A549 (cell line): Measurements from ENCODE around the gene PLD4.

Experiments used
- CEBPB ChIP-seq, 2 experiments: fragments of >200 bp in 1 of 2; sonication (Bioruptor Twin) in 1 of 2; formaldehyde crosslinking in 1 of 2; IDR thresholded peaks; 2 replicates each; pipeline ENCODE4 v1.6.1; 2012 to 2016
- EHMT2 ChIP-seq: fragments of 200-600 bp; sonication (generic); IDR thresholded peaks from 2 replicates; pipeline ENCODE4 v1.6.1; 2016; ENCODE audit warnings: antibody characterized with exemption, low read depth, mild to moderate bottlenecking, moderate library complexity
- ELK1 ChIP-seq: fragments of 150-350 bp; IDR thresholded peaks from 2 replicates; pipeline ENCODE4 v1.6.1; 2014; ENCODE audit warnings: low read depth, mild to moderate bottlenecking, low read length
- EP300 ChIP-seq, 2 experiments: fragments of >200 bp; sonication (Bioruptor Twin); formaldehyde crosslinking; IDR thresholded peaks; 2 replicates in 1 of 2; 3 replicates in 1 of 2; pipeline ENCODE4 v1.6.1; 2016 to 2017
- JUN ChIP-seq, 2 experiments: fragments of >200 bp; sonication (Bioruptor Twin); formaldehyde crosslinking; IDR thresholded peaks; 2 replicates in 1 of 2; 3 replicates in 1 of 2; pipeline ENCODE4 v1.6.1; 2016 to 2017
- JUNB ChIP-seq: fragments of >200 bp; sonication (Bioruptor Twin); formaldehyde crosslinking; IDR thresholded peaks from 2 replicates; pipeline ENCODE4 v1.6.1; 2016
- PBX3 ChIP-seq: IDR thresholded peaks from 2 replicates; pipeline ENCODE4 v1.6.1; 2012
- POLR2A ChIP-seq: IDR thresholded peaks from 2 replicates; pipeline ENCODE4 v1.6.1; 2012; ENCODE audit warnings: mild to moderate bottlenecking, low read length
- RAD21 ChIP-seq, 2 experiments: fragments of >200 bp in 1 of 2; sonication (Bioruptor Twin) in 1 of 2; formaldehyde crosslinking in 1 of 2; IDR thresholded peaks in 1 of 2; conservative IDR thresholded peaks in 1 of 2; 2 replicates in 1 of 2; 3 replicates in 1 of 2; pipeline ENCODE4 v1.6.1; 2012 to 2018; ENCODE audit warnings: inconsistent platforms in 1 of 2
- RCOR1 ChIP-seq: fragments of 150-350 bp; IDR thresholded peaks from 2 replicates; pipeline ENCODE4 v1.6.1; 2014; ENCODE audit warnings: antibody characterized with exemption, low read length, low read depth
- REST ChIP-seq: fragments of 200-600 bp; sonication (generic); IDR thresholded peaks from 2 replicates; pipeline ENCODE4 v1.6.1; 2016; ENCODE audit warnings: antibody characterized with exemption, mild to moderate bottlenecking, moderate library complexity
- TF ChIP-seq, protein P1 (sequence below): fragments of >200 bp; sonication (Bioruptor Twin); formaldehyde crosslinking; IDR thresholded peaks from 3 replicates; pipeline ENCODE4 v1.5.1; 2016

DNA sequence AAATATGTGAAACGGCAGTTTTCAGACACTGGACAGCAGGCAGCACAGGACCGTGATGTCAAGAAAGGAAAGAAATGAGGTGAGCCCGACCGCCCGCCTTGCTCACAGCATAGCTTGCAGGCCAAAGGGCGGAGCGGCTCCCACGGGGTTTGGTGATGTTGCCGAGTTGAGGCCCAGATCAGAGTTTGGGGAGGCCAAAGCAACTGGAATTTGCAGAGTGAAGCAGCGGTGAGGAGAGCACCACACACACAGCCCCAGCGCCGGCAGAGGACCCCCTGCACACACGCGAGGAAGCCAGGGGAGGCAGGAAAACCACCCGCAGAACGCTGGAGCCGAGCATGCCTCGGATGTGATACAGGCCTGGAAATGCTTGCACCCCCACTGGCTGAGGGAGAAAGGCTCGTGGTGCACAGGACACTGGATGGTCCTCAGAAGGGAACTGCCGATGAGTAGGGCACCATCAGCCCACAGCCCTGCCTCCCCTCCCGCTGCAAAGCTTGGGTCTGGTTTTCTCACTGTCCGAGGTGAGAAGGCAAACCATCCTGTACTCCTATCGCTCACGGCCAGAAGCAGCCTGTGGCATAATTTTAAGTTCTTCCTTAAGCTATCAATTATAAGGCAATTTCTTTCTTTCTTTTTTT lies 25.7 kb upstream of the PLD4 start:
- TF ChIP-seq, protein P1, sequence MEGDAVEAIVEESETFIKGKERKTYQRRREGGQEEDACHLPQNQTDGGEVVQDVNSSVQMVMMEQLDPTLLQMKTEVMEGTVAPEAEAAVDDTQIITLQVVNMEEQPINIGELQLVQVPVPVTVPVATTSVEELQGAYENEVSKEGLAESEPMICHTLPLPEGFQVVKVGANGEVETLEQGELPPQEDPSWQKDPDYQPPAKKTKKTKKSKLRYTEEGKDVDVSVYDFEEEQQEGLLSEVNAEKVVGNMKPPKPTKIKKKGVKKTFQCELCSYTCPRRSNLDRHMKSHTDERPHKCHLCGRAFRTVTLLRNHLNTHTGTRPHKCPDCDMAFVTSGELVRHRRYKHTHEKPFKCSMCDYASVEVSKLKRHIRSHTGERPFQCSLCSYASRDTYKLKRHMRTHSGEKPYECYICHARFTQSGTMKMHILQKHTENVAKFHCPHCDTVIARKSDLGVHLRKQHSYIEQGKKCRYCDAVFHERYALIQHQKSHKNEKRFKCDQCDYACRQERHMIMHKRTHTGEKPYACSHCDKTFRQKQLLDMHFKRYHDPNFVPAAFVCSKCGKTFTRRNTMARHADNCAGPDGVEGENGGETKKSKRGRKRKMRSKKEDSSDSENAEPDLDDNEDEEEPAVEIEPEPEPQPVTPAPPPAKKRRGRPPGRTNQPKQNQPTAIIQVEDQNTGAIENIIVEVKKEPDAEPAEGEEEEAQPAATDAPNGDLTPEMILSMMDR = no peak
- TF ChIP-seq POLR2A (no peak), RCOR1 (no peak), EP300 (IDR thresholded peaks at IDR 0.05) (no peak), CEBPB (IDR thresholded peaks at IDR 0.05) (no peak), ELK1 (no peak), JUN (IDR thresholded peaks at IDR 0.05) (no peak), PBX3 (no peak), REST (no peak), JUNB (no peak), EHMT2 (no peak), RAD21 (conservative IDR thresholded peaks at IDR 0.05 in 1 of 2, IDR thresholded peaks at IDR 0.05 in 1 of 2) (no peak)
